Esophagus (tissue), 2 donors: ENCODE results near the gene NOTUM. TPM values are rescaled to one million over a fixed set of nuclear protein-coding genes. Genes with fewer than 3 reads are reported as not detected.

Source experiments
- H3K27ac ChIP-seq, 2 donors: one replicate each; pipeline ENCODE4 v1.5.1; 2013; ENCODE audit warnings: low read depth in 2 of 2, mild to moderate bottlenecking in 2 of 2, inconsistent platforms in 1 of 2, low read length in 1 of 2, moderate library complexity in 1 of 2
- H3K27me3 ChIP-seq, 2 donors: one replicate each; pipeline ENCODE4 v1.6.1; 2013; ENCODE audit warnings: low read length in 2 of 2, control low read depth in 1 of 2, mild to moderate bottlenecking in 1 of 2; ENCODE audit not compliant: insufficient read depth in 2 of 2, control insufficient read depth in 1 of 2
- H3K36me3 ChIP-seq, 2 donors: one replicate each; pipeline ENCODE4 v1.6.1; 2013; ENCODE audit warnings: low read length in 1 of 2; ENCODE audit not compliant: control insufficient read depth in 2 of 2, insufficient read depth in 2 of 2
- H3K4me1 ChIP-seq, 2 donors: one replicate each; pipeline ENCODE4 v1.6.1; 2013; ENCODE audit warnings: low read length in 1 of 2; ENCODE audit not compliant: control insufficient read depth in 2 of 2, insufficient read depth in 2 of 2
- H3K4me3 ChIP-seq, 2 donors: one replicate each; pipeline ENCODE4 v1.5.1; 2013; ENCODE audit warnings: low read length in 2 of 2, mild to moderate bottlenecking in 2 of 2, low read depth in 1 of 2, moderate library complexity in 1 of 2
- H3K9me3 ChIP-seq, 2 donors: one replicate each; pipeline ENCODE4 v1.6.1; 2013; ENCODE audit warnings: mild to moderate bottlenecking in 2 of 2, low read depth in 1 of 2, low read length in 1 of 2, moderate library complexity in 1 of 2; ENCODE audit not compliant: control insufficient read depth in 2 of 2, insufficient read depth in 1 of 2
- WGBS, 2 donors: extraction: QIAGEN DNeasy Blood & Tissue Kit; methylation state at CpG; one replicate each; pipeline ENCODE4 v1.1.7; 2013; 5-methylcytosine and 5-hydroxymethylcytosine counted together
- polyA plus RNA-seq, 2 donors: library from polyadenylated mRNA; stranded (reverse); fragments of 200-250 nt; gene quantifications; one replicate each; pipeline ENCODE4 v1.2.3, GENCODE V29; 2013
- donor health status: healthy with polysubstance abuse.
- donor health status: Bipolar disorder and iron deficiency.

Gene NOTUM
- polyA plus RNA-seq, 2 donors = 0.07 to 0.08 TPM

- H3K4me1 ChIP-seq = peaks cover 3 to 18% of the 10 kb centered on the region in 2 donors
- peaks cover 1 to 6% of the 10 kb centered on the region in 2 donors for H3K36me3 ChIP-seq
- H3K27ac ChIP-seq = no peak overlapping the region
- H3K4me3 ChIP-seq = no peak overlapping the region
- WGBS, 2 donors = 82 to 83% methylated on average over 4 of the region's 4 CpGs
- H3K27me3 ChIP-seq = no peaks in the 10 kb centered on the region
- H3K9me3 ChIP-seq = no peaks in the 10 kb centered on the region
Measured at GRCh38 chr17:81980122-81980521, 19.1 kb upstream of the NOTUM start.

- Histone ChIP-seq H3K9me3 (no peaks in the 10 kb centered on the region), H3K27ac (no peak overlapping the region), H3K4me3 (no peak overlapping the region), H3K36me3 (no peaks in the 10 kb centered on the region), H3K4me1 (peaks cover 3 to 18% of the 10 kb centered on the region in 2 donors), H3K27me3 (no peaks in the 10 kb centered on the region)
- WGBS, 2 donors = 83 to 88% methylated on average over 27 of the region's 27 CpGs
Measured at GRCh38 chr17:81978524-81979298, 17.7 kb upstream of the NOTUM start.

- WGBS, 2 donors = 1% methylated on average over 21 to 76 of the region's 76 CpGs
- Histone ChIP-seq H3K27me3 (no peaks in the 10 kb centered on the region), H3K36me3 (no peaks in the 10 kb centered on the region), H3K4me1 (peaks cover 3 to 14% of the 10 kb centered on the region in 2 donors), H3K4me3 (peak within 1 kb of the TSS; percentile 59 to 82), H3K27ac (peak within 1 kb of the TSS; percentile 86 to 88), H3K9me3 (no peaks in the 10 kb centered on the region)
Measured at GRCh38 chr17:81977211-81977808, 16.3 kb upstream of the NOTUM start, which contains the start of gene ASPSCR1. Gene ASPSCR1 (plus strand): TSS chr17:81977629. CDS start chr17:81977647, 18 bp downstream.

GRCh38 chr17:81976332-81977210 lies 15.6 kb upstream of the NOTUM start:
- H3K27ac ChIP-seq = peak overlapping the region; percentile 85 to 86
- no peaks in the 10 kb centered on the region for H3K9me3 ChIP-seq
- no peaks in the 10 kb centered on the region for H3K27me3 ChIP-seq
- peak overlapping the region; percentile 59 to 82 for H3K4me3 ChIP-seq
- peaks cover 3 to 14% of the 10 kb centered on the region in 2 donors for H3K4me1 ChIP-seq
- WGBS, 2 donors = 24 to 29% methylated on average over 28 to 30 of the region's 30 CpGs
- H3K36me3 ChIP-seq = no peaks in the 10 kb centered on the region

GRCh38 chr17:81973432-81973831 lies 12.4 kb upstream of the NOTUM start:
- H3K4me3 ChIP-seq = no peak overlapping the region
- no peak overlapping the region for H3K27ac ChIP-seq
- no peaks in the 10 kb centered on the region for H3K9me3 ChIP-seq
- H3K36me3 ChIP-seq = no peaks in the 10 kb centered on the region
- peaks cover under 1 to 12% of the 10 kb centered on the region in 2 donors for H3K4me1 ChIP-seq
- H3K27me3 ChIP-seq = no peaks in the 10 kb centered on the region

GRCh38 chr17:81968850-81969812 lies 8.1 kb upstream of the NOTUM start:
- Histone ChIP-seq H3K4me1 (peaks cover 0 to 10% of the 10 kb centered on the region in 2 donors), H3K4me3 (no peak overlapping the region), H3K27me3 (no peaks in the 10 kb centered on the region), H3K9me3 (no peaks in the 10 kb centered on the region), H3K27ac (peak overlapping the region in 1 of 2 donors; percentile 17), H3K36me3 (no peaks in the 10 kb centered on the region)
- WGBS, 2 donors = 82 to 86% methylated on average over 12 of the region's 12 CpGs

GRCh38 chr17:81968396-81968745 lies 7.4 kb upstream of the NOTUM start:
- H3K9me3 ChIP-seq = no peaks in the 10 kb centered on the region
- 51 to 54% methylated on average over 7 of the region's 7 CpGs for WGBS, 2 donors
- no peaks in the 10 kb centered on the region for H3K27me3 ChIP-seq
- peaks cover 0 to 10% of the 10 kb centered on the region in 2 donors for H3K4me1 ChIP-seq
- H3K4me3 ChIP-seq = no peak overlapping the region
- H3K27ac ChIP-seq = peak overlapping the region in 1 of 2 donors; percentile 54
- H3K36me3 ChIP-seq = no peaks in the 10 kb centered on the region

- WGBS, 2 donors = 8 to 10% methylated on average over 36 of the region's 36 CpGs
- H3K9me3 ChIP-seq = no peaks in the 10 kb centered on the region
- H3K36me3 ChIP-seq = no peaks in the 10 kb centered on the region
- H3K4me3 ChIP-seq = peak overlapping the region; percentile 5 to 20
- peak overlapping the region; percentile 18 to 54 for H3K27ac ChIP-seq
- peaks cover 0 to 10% of the 10 kb centered on the region in 2 donors for H3K4me1 ChIP-seq
- H3K27me3 ChIP-seq = no peaks in the 10 kb centered on the region
Measured at GRCh38 chr17:81967533-81968395, 6.8 kb upstream of the NOTUM start.
